ENCODE results near the gene HECTD4.

GRCh38 chr12:112361271-112361670 lies 21.0 kb downstream of the HECTD4 start:
- TF ChIP-seq ZNF384 (IDR thresholded peaks at IDR 0.05) (no peak), BHLHE40 (IDR thresholded peaks at IDR 0.05; ENCODE audit: borderline replicate concordance) (no peak), FOXM1 (IDR thresholded peaks at IDR 0.05; ENCODE audit: borderline replicate concordance) (no peak), PKNOX1 (IDR thresholded peaks at IDR 0.05) (no peak), ARNT (IDR thresholded peaks at IDR 0.05) (no peak), FOXA1 (IDR thresholded peaks at IDR 0.05) (no peak), L3MBTL2 (conservative IDR thresholded peaks at IDR 0.05) (no peak), SUZ12 (IDR thresholded peaks at IDR 0.05) (no peak), FOXK2 (IDR thresholded peaks at IDR 0.05) (no peak), TARDBP (IDR thresholded peaks at IDR 0.05) (no peak), SP1 (IDR thresholded peaks at IDR 0.05) (no peak), NFRKB (IDR thresholded peaks at IDR 0.05) (no peak), HDGF (IDR thresholded peaks at IDR 0.05; ENCODE audit: borderline replicate concordance) (no peak)

Measured in HEK293T (cell line).